Measurements from ENCODE around the gene ENOX1.

ENOX1 gene

DNA sequence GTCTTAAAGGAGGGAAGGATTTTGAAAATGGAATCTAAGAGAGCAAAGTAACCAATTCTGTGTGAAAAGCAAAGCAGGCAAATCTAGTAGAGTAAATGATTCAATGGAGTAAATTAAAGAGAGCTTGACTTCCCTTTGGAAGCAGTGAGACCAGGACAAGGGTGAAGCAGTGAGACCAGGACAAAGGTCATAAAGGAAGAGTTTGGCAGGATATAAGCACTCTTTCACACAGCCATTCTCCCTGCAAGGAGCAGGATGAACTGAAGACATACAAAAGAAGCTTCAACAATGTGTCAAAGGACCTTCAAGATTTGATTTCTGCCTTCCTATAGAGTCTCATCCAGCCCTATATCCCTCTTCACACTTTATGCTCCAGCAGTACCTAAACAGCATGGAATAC lies 123.8 kb downstream of the ENOX1 start:
- H3K27ac ChIP-seq (ENCODE audit: low read length, poor library complexity, severe bottlenecking) = no peak overlapping the region
- no peak overlapping the region for H4K91ac ChIP-seq (ENCODE audit: low read length)
- no peak overlapping the region for H3K23ac ChIP-seq (ENCODE audit: low read length in 2 of 2)
- no peaks in the 10 kb centered on the region for H3K79me1 ChIP-seq (replicated peaks; ENCODE audit: low read length, poor library complexity, severe bottlenecking)
- no peak overlapping the region for H2BK15ac ChIP-seq (ENCODE audit: low read depth, poor library complexity, severe bottlenecking)
- peaks cover 3% of the 10 kb centered on the region for H3K4me1 ChIP-seq (ENCODE audit: control insufficient read depth, insufficient read depth, low read depth, low read length)
- H2BK5ac ChIP-seq (ENCODE audit: low read depth, low read length, poor library complexity, severe bottlenecking) = no peak overlapping the region
- no peak overlapping the region for H2AK5ac ChIP-seq (ENCODE audit: low read length, severe bottlenecking)
- H3K4ac ChIP-seq (ENCODE audit: low read depth in 1 of 2, low read length in 2 of 2) = no peak overlapping the region
- H3K18ac ChIP-seq (ENCODE audit: low read depth in 1 of 2, low read length in 2 of 2) = no peak overlapping the region
- no peak overlapping the region for H3K4me3 ChIP-seq (ENCODE audit: insufficient read depth in 1 of 2, low read depth in 1 of 2, low read length in 2 of 2)
- no peak overlapping the region for H3K14ac ChIP-seq (ENCODE audit: low read length in 2 of 2)
- H3K27me3 ChIP-seq (ENCODE audit: control insufficient read depth in 1 of 2, insufficient read depth in 1 of 2, low read length in 2 of 2) = no peaks in the 10 kb centered on the region
- no peaks in the 10 kb centered on the region for H3K36me3 ChIP-seq (ENCODE audit: control insufficient read depth in 1 of 2, insufficient read depth in 2 of 2, low read depth in 1 of 2, low read length in 2 of 2)
- no peaks in the 10 kb centered on the region for H3K9me3 ChIP-seq (ENCODE audit: control insufficient read depth, low read length)
- no peak for DNase-seq
- no peak overlapping the region for H3K9ac ChIP-seq (ENCODE audit: low read length)
- no peak overlapping the region for H3K4me2 ChIP-seq (ENCODE audit: low read length, poor library complexity, severe bottlenecking)
- no peak overlapping the region for H2AFZ ChIP-seq (ENCODE audit: low read depth, low read length)
- H2BK120ac ChIP-seq (ENCODE audit: low read depth, low read length) = no peak overlapping the region
- H4K8ac ChIP-seq (ENCODE audit: low read length) = no peak overlapping the region
- H2BK12ac ChIP-seq (ENCODE audit: low read length in 2 of 2) = no peak overlapping the region

DNA sequence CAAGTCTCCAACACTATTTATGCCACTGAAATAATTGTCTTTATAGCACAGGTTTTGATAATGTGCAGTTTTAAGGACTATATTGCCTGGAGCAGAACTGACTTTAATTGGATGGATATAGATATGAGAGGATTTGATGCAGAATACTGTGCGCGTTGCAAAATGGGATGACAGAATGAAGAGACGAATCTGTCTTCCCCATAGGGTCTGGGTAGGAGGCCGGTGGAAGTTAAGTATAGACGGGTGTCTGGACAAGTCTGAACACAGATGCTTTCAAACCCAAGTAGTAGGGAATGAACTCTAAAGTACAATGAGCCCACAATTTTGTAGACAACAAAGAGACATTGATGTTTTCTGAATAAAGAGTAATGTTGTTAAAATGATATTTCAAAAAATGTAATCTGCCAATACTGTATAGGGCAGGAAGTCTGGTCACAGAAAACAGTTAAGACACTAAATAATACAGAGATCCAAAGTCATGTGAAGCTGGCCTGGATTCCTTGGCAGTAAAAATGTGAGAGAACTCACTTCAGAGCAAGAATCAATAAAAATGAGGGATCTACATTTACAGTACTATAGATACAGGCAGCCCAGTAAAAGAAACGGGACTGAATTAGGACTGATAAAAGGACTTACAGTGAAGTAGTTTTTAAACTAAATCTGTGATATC lies 125.5 kb downstream of the ENOX1 start:
- no peak overlapping the region for H2AFZ ChIP-seq (ENCODE audit: low read depth, low read length)
- no peak overlapping the region for H2BK12ac ChIP-seq (ENCODE audit: low read length in 2 of 2)
- H3K4me3 ChIP-seq (ENCODE audit: insufficient read depth in 1 of 2, low read depth in 1 of 2, low read length in 2 of 2) = no peak overlapping the region
- H2BK5ac ChIP-seq (ENCODE audit: low read depth, low read length, poor library complexity, severe bottlenecking) = no peak overlapping the region
- peaks cover 0 to 3% of the 10 kb centered on the region in 2 experiments for H3K36me3 ChIP-seq (ENCODE audit: control insufficient read depth in 1 of 2, insufficient read depth in 2 of 2, low read depth in 1 of 2, low read length in 2 of 2)
- H3K9ac ChIP-seq (ENCODE audit: low read length) = no peak overlapping the region
- H3K4ac ChIP-seq (ENCODE audit: low read depth in 1 of 2, low read length in 2 of 2) = no peak overlapping the region
- no peak overlapping the region for H3K18ac ChIP-seq (ENCODE audit: low read depth in 1 of 2, low read length in 2 of 2)
- no peaks in the 10 kb centered on the region for H3K27me3 ChIP-seq (ENCODE audit: control insufficient read depth in 1 of 2, insufficient read depth in 1 of 2, low read length in 2 of 2)
- H2BK15ac ChIP-seq (ENCODE audit: low read depth, poor library complexity, severe bottlenecking) = no peak overlapping the region
- no peak overlapping the region for H2BK120ac ChIP-seq (ENCODE audit: low read depth, low read length)
- no peak overlapping the region for H3K4me2 ChIP-seq (ENCODE audit: low read length, poor library complexity, severe bottlenecking)
- no peaks in the 10 kb centered on the region for H3K79me1 ChIP-seq (replicated peaks; ENCODE audit: low read length, poor library complexity, severe bottlenecking)
- no peak overlapping the region for H4K91ac ChIP-seq (ENCODE audit: low read length)
- 78% methylated on average over 5 of the region's 6 CpGs for WGBS
- H4K8ac ChIP-seq (ENCODE audit: low read length) = no peak overlapping the region
- H2AK5ac ChIP-seq (ENCODE audit: low read length, severe bottlenecking) = no peak overlapping the region
- no peak overlapping the region for H3K23ac ChIP-seq (ENCODE audit: low read length in 2 of 2)
- peaks cover 3% of the 10 kb centered on the region for H3K4me1 ChIP-seq (ENCODE audit: control insufficient read depth, insufficient read depth, low read depth, low read length)
- no peak for DNase-seq
- H3K27ac ChIP-seq (ENCODE audit: low read length, poor library complexity, severe bottlenecking) = no peak overlapping the region
- no peaks in the 10 kb centered on the region for H3K9me3 ChIP-seq (ENCODE audit: control insufficient read depth, low read length)
- H3K14ac ChIP-seq (ENCODE audit: low read length in 2 of 2) = no peak overlapping the region

DNA sequence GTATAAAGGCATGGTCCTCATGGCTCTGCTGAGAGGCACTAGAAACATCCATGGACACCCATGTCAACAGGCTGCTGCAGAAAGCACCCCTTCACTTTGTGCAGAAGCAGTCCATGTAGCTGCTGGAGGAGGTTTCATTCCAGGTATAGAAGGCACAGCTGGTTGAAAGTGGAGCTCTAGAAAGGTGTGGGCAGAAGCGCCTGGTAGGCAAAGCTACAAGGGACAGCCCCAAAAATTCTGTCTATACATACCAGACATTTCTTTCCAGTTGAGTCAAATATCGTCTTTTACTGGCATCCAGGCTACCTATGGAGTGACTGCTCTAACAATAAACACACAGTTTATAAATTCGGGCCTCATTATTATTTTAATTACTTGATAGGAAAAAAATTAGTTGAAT lies 129.3 kb downstream of the ENOX1 start:
- Histone ChIP-seq H2AFZ (ENCODE audit: low read depth, low read length) (no peak overlapping the region), H2BK120ac (ENCODE audit: low read depth, low read length) (no peak overlapping the region), H3K18ac (ENCODE audit: low read depth in 1 of 2, low read length in 2 of 2) (no peak overlapping the region), H2BK12ac (ENCODE audit: low read length in 2 of 2) (no peak overlapping the region), H4K8ac (ENCODE audit: low read length) (no peak overlapping the region), H3K36me3 (ENCODE audit: control insufficient read depth in 1 of 2, insufficient read depth in 2 of 2, low read depth in 1 of 2, low read length in 2 of 2) (peaks cover 0 to 6% of the 10 kb centered on the region in 2 experiments), H2AK5ac (ENCODE audit: low read length, severe bottlenecking) (no peak overlapping the region), H3K4me3 (ENCODE audit: insufficient read depth in 1 of 2, low read depth in 1 of 2, low read length in 2 of 2) (no peak overlapping the region), H3K9ac (ENCODE audit: low read length) (no peak overlapping the region), H3K4me2 (ENCODE audit: low read length, poor library complexity, severe bottlenecking) (no peak overlapping the region), H3K27me3 (ENCODE audit: control insufficient read depth in 1 of 2, insufficient read depth in 1 of 2, low read length in 2 of 2) (no peaks in the 10 kb centered on the region), H3K79me1 (replicated peaks; ENCODE audit: low read length, poor library complexity, severe bottlenecking) (no peaks in the 10 kb centered on the region), H4K91ac (ENCODE audit: low read length) (no peak overlapping the region), H2BK15ac (ENCODE audit: low read depth, poor library complexity, severe bottlenecking) (no peak overlapping the region), H3K4me1 (ENCODE audit: control insufficient read depth, insufficient read depth, low read depth, low read length) (no peaks in the 10 kb centered on the region), H3K27ac (ENCODE audit: low read length, poor library complexity, severe bottlenecking) (no peak overlapping the region), H3K4ac (ENCODE audit: low read depth in 1 of 2, low read length in 2 of 2) (no peak overlapping the region), H2BK5ac (ENCODE audit: low read depth, low read length, poor library complexity, severe bottlenecking) (no peak overlapping the region), H3K14ac (ENCODE audit: low read length in 2 of 2) (no peak overlapping the region), H3K9me3 (ENCODE audit: control insufficient read depth, low read length) (no peaks in the 10 kb centered on the region), H3K23ac (ENCODE audit: low read length in 2 of 2) (no peak overlapping the region)
- no peak for DNase-seq
- 83% methylated on average over 2 of the region's 3 CpGs for WGBS

DNA sequence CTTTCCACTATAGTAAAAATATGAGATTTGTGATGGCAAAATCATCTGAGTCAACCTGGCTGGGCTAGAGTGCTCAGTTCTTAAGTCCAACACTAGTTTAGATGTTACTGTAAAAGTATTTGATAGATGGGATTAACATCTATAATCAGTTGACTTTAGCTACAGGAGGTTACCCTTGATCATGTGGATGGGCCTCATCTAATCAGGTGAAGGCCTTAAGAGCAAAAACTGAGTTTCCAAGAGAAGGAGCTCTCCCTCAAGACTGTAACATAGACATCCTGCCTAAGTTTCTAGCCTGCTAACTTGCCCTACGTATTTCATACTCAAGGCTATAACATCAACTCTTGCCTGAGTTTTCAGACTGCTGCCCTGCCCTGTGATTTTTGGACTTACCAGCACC lies 132.8 kb downstream of the ENOX1 start:
- no peak overlapping the region for H3K14ac ChIP-seq (ENCODE audit: low read length in 2 of 2)
- no peak overlapping the region for H2BK15ac ChIP-seq (ENCODE audit: low read depth, poor library complexity, severe bottlenecking)
- H3K27me3 ChIP-seq (ENCODE audit: control insufficient read depth in 1 of 2, insufficient read depth in 1 of 2, low read length in 2 of 2) = no peaks in the 10 kb centered on the region
- H2BK12ac ChIP-seq (ENCODE audit: low read length in 2 of 2) = no peak overlapping the region
- WGBS = 100% methylated on average over 1 of the region's 1 CpG
- H3K4me1 ChIP-seq (ENCODE audit: control insufficient read depth, insufficient read depth, low read depth, low read length) = no peaks in the 10 kb centered on the region
- H3K23ac ChIP-seq (ENCODE audit: low read length in 2 of 2) = no peak overlapping the region
- no peak overlapping the region for H2AFZ ChIP-seq (ENCODE audit: low read depth, low read length)
- H3K18ac ChIP-seq (ENCODE audit: low read depth in 1 of 2, low read length in 2 of 2) = no peak overlapping the region
- H3K9me3 ChIP-seq (ENCODE audit: control insufficient read depth, low read length) = no peaks in the 10 kb centered on the region
- no peak overlapping the region for H3K4ac ChIP-seq (ENCODE audit: low read depth in 1 of 2, low read length in 2 of 2)
- no peaks in the 10 kb centered on the region for H3K79me1 ChIP-seq (replicated peaks; ENCODE audit: low read length, poor library complexity, severe bottlenecking)
- no peak overlapping the region for H3K4me2 ChIP-seq (ENCODE audit: low read length, poor library complexity, severe bottlenecking)
- no peak overlapping the region for H2BK5ac ChIP-seq (ENCODE audit: low read depth, low read length, poor library complexity, severe bottlenecking)
- H3K4me3 ChIP-seq (ENCODE audit: insufficient read depth in 1 of 2, low read depth in 1 of 2, low read length in 2 of 2) = no peak overlapping the region
- no peak overlapping the region for H3K27ac ChIP-seq (ENCODE audit: low read length, poor library complexity, severe bottlenecking)
- no peak overlapping the region for H2AK5ac ChIP-seq (ENCODE audit: low read length, severe bottlenecking)
- no peak overlapping the region for H4K8ac ChIP-seq (ENCODE audit: low read length)
- H2BK120ac ChIP-seq (ENCODE audit: low read depth, low read length) = no peak overlapping the region
- no peak overlapping the region for H3K9ac ChIP-seq (ENCODE audit: low read length)
- H4K91ac ChIP-seq (ENCODE audit: low read length) = no peak overlapping the region
- no peak for DNase-seq
- peaks cover 0 to 6% of the 10 kb centered on the region in 2 experiments for H3K36me3 ChIP-seq (ENCODE audit: control insufficient read depth in 1 of 2, insufficient read depth in 2 of 2, low read depth in 1 of 2, low read length in 2 of 2)

Measured in mesenchymal stem cell (in vitro differentiated cells and primary cell).